Ascending aorta (tissue), 2 donors: Measurements from ENCODE around the gene PDZD2. TPM values are rescaled to one million over a fixed set of nuclear protein-coding genes. Genes with fewer than 3 reads are reported as not detected.
"Not testable (repeated sequence)": the region's sequence is repeated elsewhere in the genome, so short reads cannot be mapped to it uniquely, and the experiment has no call there.

ENCODE experiments used
- DNase-seq, 2 donors: peaks; one replicate each; pipeline ENCODE4 v3.0.0-alpha.2; 2019; ENCODE audit warnings: low spot score in 2 of 2
- H3K27ac ChIP-seq, 2 donors: fragments of 200-600 bp; sonication (generic); one replicate each; pipeline ENCODE4 v1.5.1; 2016 to 2017; ENCODE audit warnings: mild to moderate bottlenecking in 1 of 2
- H3K27me3 ChIP-seq: fragments of 200-600 bp; sonication (generic); one replicate; pipeline ENCODE4 v1.5.1; 2017
- H3K36me3 ChIP-seq, 2 donors: fragments of 200-600 bp; sonication (generic); one replicate each; pipeline ENCODE4 v1.5.1; 2016
- H3K4me1 ChIP-seq, 2 donors: fragments of 200-600 bp; sonication (generic); one replicate each; pipeline ENCODE4 v1.5.1; 2016 to 2017; ENCODE audit warnings: mild to moderate bottlenecking in 1 of 2
- H3K4me3 ChIP-seq, 2 donors: fragments of 200-600 bp; sonication (generic); one replicate each; pipeline ENCODE4 v1.5.1; 2016 to 2017; ENCODE audit warnings: mild to moderate bottlenecking in 1 of 2
- H3K9me3 ChIP-seq, 2 donors: fragments of 200-600 bp; sonication (generic); one replicate each; pipeline ENCODE4 v1.5.1; 2016
- intact Hi-C: fragments of 100-400 bp; cut with DNase I; formaldehyde crosslinking; loops from one replicate; pipeline ENCODE4 v1.15.1; 2023
- total RNA-seq: library from RNA; depleted of rRNA; stranded (reverse); fragments of >200 nt; gene quantifications from one replicate; pipeline ENCODE4 v1.1.0, GENCODE V29; 2016
- TF ChIP-seq, protein P1 (sequence below), 3 experiments: fragments of 200-600 bp in 2 of 3; fragments of 450-650 bp in 1 of 3; sonication (generic) in 2 of 3; IDR thresholded peaks; one replicate each; pipeline ENCODE4 v1.5.1; 2016 to 2019; ENCODE audit warnings: antibody characterized with exemption in 3 of 3, mild to moderate bottlenecking in 1 of 3, moderate library complexity in 1 of 3

PDZD2 gene
- total RNA-seq, 1 donor from 2014 or later = 8.1 TPM

DNA sequence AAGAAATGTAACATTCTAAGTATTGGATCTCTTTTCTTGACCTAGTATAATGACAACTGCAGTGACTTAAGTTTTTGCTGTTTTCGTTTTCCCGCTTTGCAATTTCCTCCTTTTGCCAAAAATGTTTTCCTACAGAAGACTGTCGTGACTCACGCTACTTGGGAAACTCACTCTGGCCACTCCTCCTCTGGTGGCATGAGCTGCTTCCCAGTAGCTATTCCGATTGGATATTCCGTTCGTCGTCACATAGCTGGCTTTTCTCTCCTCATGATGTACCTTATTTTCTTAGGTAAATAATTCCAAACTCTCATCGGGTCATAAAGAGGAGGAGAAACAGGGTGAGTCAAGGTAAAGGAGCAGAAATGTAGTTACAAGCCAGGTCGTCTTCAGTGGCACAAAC lies 470.3 kb downstream of the PDZD2 start:
- H3K27ac ChIP-seq = no peak overlapping the region
- no peaks in the 10 kb centered on the region for H3K4me1 ChIP-seq
- intact Hi-C loops = no loop called here
- TF ChIP-seq, protein P1, sequence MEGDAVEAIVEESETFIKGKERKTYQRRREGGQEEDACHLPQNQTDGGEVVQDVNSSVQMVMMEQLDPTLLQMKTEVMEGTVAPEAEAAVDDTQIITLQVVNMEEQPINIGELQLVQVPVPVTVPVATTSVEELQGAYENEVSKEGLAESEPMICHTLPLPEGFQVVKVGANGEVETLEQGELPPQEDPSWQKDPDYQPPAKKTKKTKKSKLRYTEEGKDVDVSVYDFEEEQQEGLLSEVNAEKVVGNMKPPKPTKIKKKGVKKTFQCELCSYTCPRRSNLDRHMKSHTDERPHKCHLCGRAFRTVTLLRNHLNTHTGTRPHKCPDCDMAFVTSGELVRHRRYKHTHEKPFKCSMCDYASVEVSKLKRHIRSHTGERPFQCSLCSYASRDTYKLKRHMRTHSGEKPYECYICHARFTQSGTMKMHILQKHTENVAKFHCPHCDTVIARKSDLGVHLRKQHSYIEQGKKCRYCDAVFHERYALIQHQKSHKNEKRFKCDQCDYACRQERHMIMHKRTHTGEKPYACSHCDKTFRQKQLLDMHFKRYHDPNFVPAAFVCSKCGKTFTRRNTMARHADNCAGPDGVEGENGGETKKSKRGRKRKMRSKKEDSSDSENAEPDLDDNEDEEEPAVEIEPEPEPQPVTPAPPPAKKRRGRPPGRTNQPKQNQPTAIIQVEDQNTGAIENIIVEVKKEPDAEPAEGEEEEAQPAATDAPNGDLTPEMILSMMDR (IDR thresholded peaks at IDR 0.05) = no peak
- H3K9me3 ChIP-seq = no peaks in the 10 kb centered on the region
- peaks cover 37 to 43% of the 10 kb centered on the region in 2 donors for H3K36me3 ChIP-seq
- H3K4me3 ChIP-seq = no peak overlapping the region
- DNase-seq = no peak
- no peaks in the 10 kb centered on the region for H3K27me3 ChIP-seq

DNA sequence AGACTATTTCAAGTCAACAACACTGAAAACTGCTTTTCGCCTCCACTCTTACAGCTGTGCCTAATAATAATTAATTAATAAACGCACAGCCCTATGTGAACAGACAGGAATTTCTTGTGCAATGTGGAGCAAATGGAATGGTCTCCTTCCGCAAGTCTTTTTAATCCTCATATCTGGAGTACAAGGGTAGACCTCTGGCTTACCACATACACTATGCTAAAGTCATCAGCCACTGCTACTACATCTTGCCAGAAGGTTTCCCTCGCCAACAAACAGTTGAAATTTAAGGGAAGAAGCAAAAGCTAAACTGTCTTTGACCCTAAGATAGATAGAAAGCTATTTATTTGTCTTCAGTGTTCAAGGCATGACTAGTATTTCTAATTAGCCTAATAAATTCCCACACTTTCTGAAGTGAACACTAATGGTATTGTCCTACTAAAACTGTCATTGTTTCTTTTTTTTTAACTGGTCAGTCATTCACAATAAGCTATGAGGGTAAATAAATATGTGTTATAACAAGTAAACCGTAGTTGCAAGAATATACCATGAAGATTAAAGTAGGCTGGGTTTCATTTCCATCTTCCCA lies 471.3 kb downstream of the PDZD2 start:
- H3K27ac ChIP-seq = no peak overlapping the region
- peaks cover 28 to 40% of the 10 kb centered on the region in 2 donors for H3K36me3 ChIP-seq
- H3K9me3 ChIP-seq = no peaks in the 10 kb centered on the region
- TF ChIP-seq, protein P1 (IDR thresholded peaks at IDR 0.05) = no peak
- no peak overlapping the region for H3K4me3 ChIP-seq
- intact Hi-C loops = no loop called here
- no peaks in the 10 kb centered on the region for H3K27me3 ChIP-seq
- H3K4me1 ChIP-seq = no peaks in the 10 kb centered on the region
- DNase-seq = no peak

DNA sequence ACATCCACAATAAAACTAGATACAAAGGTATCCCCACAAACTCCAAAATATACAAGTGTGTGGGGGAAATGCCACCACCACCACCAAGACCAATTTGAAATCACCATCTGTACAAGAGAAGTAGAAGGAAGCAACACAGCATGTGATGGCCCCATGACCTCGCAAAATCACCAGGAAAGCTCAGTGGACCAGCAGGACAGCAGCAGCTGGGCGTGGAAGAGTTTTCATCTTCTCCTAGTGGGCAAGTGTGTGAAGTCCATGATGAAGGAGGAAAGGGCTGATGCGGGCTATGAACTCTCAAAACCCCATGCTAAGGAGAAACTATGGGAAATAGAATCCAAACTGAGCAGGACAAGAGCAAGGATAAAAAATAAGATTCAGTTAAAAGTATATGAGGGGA lies 477.1 kb downstream of the PDZD2 start:
- intact Hi-C loops = no loop called here
- no peak for DNase-seq
- Histone ChIP-seq H3K4me3 (no peak overlapping the region), H3K4me1 (no peaks in the 10 kb centered on the region), H3K27me3 (no peaks in the 10 kb centered on the region), H3K9me3 (no peaks in the 10 kb centered on the region), H3K36me3 (peaks cover 12 to 22% of the 10 kb centered on the region in 2 donors), H3K27ac (no peak overlapping the region)
- TF ChIP-seq, protein P1 (IDR thresholded peaks at IDR 0.05) = no peak

- no peaks in the 10 kb centered on the region for H3K9me3 ChIP-seq
- TF ChIP-seq, protein P1 (IDR thresholded peaks at IDR 0.05) = no peak
- no peaks in the 10 kb centered on the region for H3K27me3 ChIP-seq
- intact Hi-C loops = no loop called here
- no peak for DNase-seq
- no peaks in the 10 kb centered on the region for H3K4me1 ChIP-seq
- H3K36me3 ChIP-seq = peaks cover 12 to 17% of the 10 kb centered on the region in 2 donors
- H3K4me3 ChIP-seq = no peak overlapping the region
- H3K27ac ChIP-seq = no peak overlapping the region
Measured at GRCh38 chr5:32116574-32117313, 477.8 kb downstream of the PDZD2 start.

DNA sequence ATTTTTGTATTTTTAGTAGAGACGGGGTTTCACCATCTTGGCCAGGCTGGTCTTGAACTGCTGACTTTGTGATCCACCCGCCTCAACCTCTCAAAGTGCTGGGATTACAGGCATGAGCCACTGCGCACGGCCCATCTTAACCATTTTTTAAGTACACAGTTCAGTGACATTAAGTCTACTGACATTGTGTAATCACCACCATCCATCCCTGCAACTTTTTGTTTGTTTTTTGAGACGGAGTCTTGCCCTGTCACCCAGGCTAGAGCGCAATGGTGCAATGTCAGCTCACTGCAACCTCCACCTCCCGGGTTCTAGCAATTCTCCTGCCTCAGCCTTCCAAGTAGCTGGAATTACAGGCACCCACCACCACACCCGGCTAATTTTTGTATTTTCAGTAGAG lies 480.0 kb downstream of the PDZD2 start:
- H3K9me3 ChIP-seq, H3K27ac ChIP-seq, H3K4me3 ChIP-seq, H3K36me3 ChIP-seq, DNase-seq, H3K27me3 ChIP-seq, intact Hi-C loops, H3K4me1 ChIP-seq: not testable (repeated sequence)

DNA sequence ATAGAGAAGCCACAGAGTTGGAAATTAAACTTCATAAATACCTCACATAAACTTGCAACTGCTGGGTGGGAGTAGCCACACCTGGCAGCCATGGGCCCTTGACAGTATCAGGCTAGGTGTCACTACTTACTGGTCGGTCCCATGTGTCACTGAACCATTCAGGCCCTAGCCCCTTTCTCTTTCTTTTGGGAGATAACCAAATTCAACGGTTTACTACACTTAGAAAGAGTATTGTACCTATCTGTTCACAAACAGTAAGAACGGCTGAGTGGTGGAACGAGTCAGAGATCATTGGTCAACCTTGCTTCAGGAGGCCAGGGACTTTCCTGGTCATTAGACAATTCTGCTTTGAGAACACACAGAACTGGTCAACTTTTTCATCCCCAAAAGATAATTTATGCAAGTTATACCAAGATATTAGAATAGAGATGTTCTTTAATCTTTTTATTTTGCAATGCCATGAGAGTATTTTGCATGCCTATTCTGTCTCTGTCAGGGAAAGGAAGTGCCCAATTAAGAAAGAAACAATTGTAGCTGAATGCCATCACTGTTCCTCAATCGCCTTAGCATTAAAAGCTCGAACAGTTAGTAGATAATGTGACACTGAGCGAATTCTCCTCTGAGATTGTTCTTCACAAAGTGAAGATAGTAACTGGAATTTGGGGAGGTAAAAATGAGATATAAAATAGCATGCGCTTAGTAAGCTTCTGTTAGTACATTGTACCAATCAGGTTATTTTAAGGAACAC lies 484.3 kb downstream of the PDZD2 start:
- intact Hi-C loops = no loop called here
- Histone ChIP-seq H3K27ac (no peak overlapping the region), H3K4me1 (peaks cover 0 to 3% of the 10 kb centered on the region in 2 donors), H3K9me3 (no peaks in the 10 kb centered on the region), H3K4me3 (no peak overlapping the region), H3K36me3 (peaks cover 16% of the 10 kb centered on the region in 2 donors), H3K27me3 (no peaks in the 10 kb centered on the region)
- DNase-seq = no peak
- TF ChIP-seq, protein P1 (IDR thresholded peaks at IDR 0.05) = no peak
